ENCODE results near the gene NOTO.
A peak's percentile ranks its signal among the peaks of the same experiment; 100 is the strongest.

Gene NOTO

DNA sequence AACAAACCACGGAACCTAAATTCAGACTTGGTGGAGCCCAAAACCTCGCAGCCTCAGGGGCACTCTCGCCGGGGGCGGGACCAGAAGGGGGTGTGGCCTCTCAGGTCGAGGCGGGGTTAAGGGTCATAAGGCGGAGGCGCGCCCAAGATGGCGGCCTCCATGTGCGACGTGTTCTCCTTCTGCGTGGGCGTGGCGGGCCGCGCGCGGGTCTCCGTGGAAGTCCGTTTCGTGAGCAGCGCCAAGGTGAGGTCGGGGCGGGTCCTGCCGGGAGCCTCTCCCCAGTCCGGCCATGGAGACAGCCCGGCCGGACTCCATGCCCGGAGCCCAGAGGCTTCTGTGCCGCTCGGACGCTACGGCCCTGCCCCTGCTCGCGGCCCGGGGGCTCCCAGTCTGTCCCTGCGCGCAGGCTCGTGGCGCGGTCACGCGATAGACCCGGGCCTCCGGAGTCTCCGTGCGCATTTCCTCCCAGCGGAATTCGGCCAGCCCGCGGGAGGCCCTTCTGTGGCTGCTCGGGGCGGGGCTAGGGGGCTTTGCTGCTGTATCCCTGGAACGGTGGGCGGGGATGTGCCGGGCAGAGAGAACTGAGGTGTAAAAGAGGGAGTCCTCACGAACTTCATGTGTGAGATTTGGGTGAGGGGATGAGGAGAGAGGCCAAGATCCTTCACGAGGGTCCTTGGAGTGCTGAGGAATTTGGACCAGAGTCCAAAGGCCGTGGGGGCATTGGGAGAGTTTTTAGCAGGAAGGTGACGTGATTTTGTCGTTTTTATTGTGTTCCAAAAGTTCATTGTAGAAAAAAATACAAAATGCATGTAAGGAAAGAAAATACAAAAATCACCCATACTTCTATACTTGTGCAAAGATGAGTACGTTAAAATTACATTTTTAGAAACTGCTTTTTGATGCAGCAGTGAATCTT, 12.0 kb downstream of the NOTO start, which contains the start of gene SMYD5:
Gene SMYD5 (plus strand): TSS at position 126 of the 916 bp plus-strand sequence. CDS start 22 bp downstream, at position 148.
- peak within 1 kb of the TSS; percentile 86 for H3K4me3 ChIP-seq (ENCODE audit: low read depth, low read length)
- TF ChIP-seq, protein P1, sequence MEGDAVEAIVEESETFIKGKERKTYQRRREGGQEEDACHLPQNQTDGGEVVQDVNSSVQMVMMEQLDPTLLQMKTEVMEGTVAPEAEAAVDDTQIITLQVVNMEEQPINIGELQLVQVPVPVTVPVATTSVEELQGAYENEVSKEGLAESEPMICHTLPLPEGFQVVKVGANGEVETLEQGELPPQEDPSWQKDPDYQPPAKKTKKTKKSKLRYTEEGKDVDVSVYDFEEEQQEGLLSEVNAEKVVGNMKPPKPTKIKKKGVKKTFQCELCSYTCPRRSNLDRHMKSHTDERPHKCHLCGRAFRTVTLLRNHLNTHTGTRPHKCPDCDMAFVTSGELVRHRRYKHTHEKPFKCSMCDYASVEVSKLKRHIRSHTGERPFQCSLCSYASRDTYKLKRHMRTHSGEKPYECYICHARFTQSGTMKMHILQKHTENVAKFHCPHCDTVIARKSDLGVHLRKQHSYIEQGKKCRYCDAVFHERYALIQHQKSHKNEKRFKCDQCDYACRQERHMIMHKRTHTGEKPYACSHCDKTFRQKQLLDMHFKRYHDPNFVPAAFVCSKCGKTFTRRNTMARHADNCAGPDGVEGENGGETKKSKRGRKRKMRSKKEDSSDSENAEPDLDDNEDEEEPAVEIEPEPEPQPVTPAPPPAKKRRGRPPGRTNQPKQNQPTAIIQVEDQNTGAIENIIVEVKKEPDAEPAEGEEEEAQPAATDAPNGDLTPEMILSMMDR (conservative IDR thresholded peaks at IDR 0.05; ENCODE audit: low read depth, low read length), result no peak
- DNase-seq (ENCODE audit: low read depth), result peak; percentile 86

DNA sequence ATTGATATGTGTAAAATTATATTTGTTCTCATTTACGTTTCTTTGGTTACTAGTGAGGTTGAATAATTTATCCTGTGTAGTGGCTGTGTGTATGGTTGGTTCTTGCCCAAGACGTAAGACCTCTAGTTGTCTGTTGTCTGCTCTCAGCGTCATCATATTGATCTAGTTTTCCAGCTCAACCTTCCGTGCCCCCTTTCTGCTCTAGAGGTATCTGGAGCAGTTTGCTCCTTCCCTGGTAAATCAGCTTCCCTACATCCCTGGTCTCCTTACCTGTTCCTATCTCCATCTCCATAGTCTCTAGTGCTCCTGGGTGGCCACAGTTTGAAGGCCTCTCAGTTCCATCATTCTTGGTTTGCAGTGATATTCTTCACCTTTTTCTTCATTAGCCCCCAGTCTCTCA, 12.9 kb downstream of the NOTO start:
- DNase-seq (ENCODE audit: low read depth), result no peak
- H3K4me3 ChIP-seq (ENCODE audit: low read depth, low read length), result no peak overlapping the region
- TF ChIP-seq, protein P1 (conservative IDR thresholded peaks at IDR 0.05; ENCODE audit: low read depth, low read length), result no peak

DNA sequence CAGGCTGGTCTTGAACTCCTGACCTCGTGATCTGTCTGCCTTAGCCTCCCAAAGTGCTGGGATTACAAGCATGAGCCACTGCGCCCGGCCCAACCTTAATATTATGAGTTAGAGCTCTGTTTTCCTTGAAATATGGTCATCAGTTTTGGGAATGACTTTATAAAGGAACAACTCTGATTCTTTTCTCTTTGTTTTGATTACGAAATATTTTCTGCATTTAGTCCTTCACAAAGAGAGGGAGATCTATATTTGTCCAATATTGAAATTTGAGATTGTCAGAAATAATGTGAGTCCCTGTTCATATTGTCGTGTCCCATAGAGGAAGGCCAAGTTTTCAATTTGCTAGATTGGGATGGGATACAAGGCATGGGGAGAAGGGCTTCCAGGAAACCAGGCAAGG, 14.8 kb downstream of the NOTO start:
- TF ChIP-seq, protein P1 (conservative IDR thresholded peaks at IDR 0.05; ENCODE audit: low read depth, low read length), result no peak
- H3K4me3 ChIP-seq (ENCODE audit: low read depth, low read length), result no peak overlapping the region

DNA sequence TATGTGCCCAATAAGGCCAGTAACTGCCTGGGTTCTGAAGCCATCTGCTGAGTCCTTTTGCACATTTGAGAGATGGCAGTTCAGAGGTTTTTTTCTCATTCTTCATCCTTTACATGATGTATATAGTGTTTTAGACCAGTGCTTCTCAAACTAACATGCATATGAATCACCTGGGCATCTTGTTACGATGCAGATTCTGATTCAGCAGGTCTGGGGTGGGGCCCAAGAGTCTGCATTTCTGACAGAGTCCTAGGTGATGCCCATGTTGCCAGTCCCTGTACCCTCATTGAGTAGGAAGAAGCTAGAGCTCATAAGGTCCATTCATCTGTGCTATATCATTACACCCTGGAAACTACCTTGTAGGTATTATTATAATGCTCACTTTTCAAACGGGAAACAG, 15.5 kb downstream of the NOTO start:
- DNase-seq (ENCODE audit: low read depth), result no peak

More for the DNA sequence above, 14.8 kb downstream of the NOTO start:
- no peak for DNase-seq (ENCODE audit: low read depth)

DNA sequence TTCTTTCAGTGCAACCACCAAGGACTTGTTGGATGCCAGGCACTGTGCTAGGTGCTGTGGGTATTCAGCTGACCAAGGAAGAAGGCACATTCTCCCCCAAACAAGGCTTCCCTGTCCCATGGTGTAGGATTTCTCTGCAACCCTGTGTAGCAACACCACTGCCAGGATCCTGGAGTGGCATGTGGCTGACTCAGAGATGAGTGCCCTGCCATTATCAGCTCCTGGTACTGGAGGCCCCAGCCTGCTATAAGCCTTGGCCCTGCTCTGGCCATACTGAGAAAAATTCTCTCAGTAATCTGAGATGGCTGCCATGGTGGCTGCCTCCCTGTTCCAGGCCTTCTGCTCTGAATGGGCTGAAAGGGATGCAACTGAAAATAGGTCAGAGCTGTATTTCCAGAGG, 15.9 kb downstream of the NOTO start:
- H3K4me3 ChIP-seq (ENCODE audit: low read depth, low read length), result no peak overlapping the region
- peak; percentile 40 for DNase-seq (ENCODE audit: low read depth)
- TF ChIP-seq, protein P1 (conservative IDR thresholded peaks at IDR 0.05; ENCODE audit: low read depth, low read length), result no peak

More for the DNA sequence above, 15.5 kb downstream of the NOTO start:
- H3K4me3 ChIP-seq (ENCODE audit: low read depth, low read length), result no peak overlapping the region
- TF ChIP-seq, protein P1 (conservative IDR thresholded peaks at IDR 0.05; ENCODE audit: low read depth, low read length), result no peak

DNA sequence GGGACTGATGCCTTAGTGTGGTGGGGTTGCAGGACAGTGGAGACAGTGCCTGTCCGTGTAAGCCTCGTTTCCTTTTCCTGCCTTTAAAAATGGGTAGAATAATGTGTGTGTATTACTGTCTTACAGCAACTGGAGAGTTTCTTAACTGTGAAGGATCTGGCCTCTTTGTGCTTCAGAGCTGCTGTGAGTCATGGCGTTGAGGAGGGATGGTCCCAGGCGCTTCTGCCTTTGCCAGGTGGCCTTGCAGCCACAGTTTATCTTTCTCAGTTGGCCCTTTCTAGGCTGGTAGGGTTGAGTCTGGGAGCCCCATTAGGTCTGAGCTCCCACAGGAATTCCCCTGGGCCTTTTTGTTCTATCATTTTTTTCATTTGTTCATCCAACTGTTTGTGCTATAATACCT, 21.4 kb downstream of the NOTO start:
- DNase-seq (ENCODE audit: low read depth), result no peak
- TF ChIP-seq, protein P1 (conservative IDR thresholded peaks at IDR 0.05; ENCODE audit: low read depth, low read length), result no peak
- no peak overlapping the region for H3K4me3 ChIP-seq (ENCODE audit: low read depth, low read length)
